Kidney (tissue), 14 donors: Measurements from ENCODE around the gene CTNNBL1. TPM values are rescaled to one million over a fixed set of nuclear protein-coding genes. Genes with fewer than 3 reads are reported as not detected.
A peak's percentile ranks its signal among the peaks of the same experiment; 100 is the strongest.

Experiments used
- DNase-seq, 5 donors: peaks; one replicate each; pipeline ENCODE4 v3.0.0-alpha.2; 2013 to 2020
- FAIRE-seq: peaks from 2 replicates; lab custom pipeline; 2012; peaks lifted over from hg19 to GRCh38; lab: Jason Lieb, UNC
- H3K27ac ChIP-seq, 2 donors: one replicate each; pipeline ENCODE4 v1.7.0; 2013; ENCODE audit warnings: low read depth in 2 of 2, low read length in 2 of 2, inconsistent platforms in 1 of 2
- H3K27me3 ChIP-seq: one replicate; pipeline ENCODE4 v1.7.1; 2013; ENCODE audit warnings: low read length, inconsistent platforms; ENCODE audit not compliant: control insufficient read depth, insufficient read depth
- H3K36me3 ChIP-seq, 3 donors: one replicate each; pipeline versions ENCODE4 v1.7.0 to v1.7.1; 2013; ENCODE audit warnings: low read length in 3 of 3, control low read depth in 1 of 3, inconsistent platforms in 1 of 3; ENCODE audit not compliant: insufficient read depth in 3 of 3, control insufficient read depth in 2 of 3
- H3K4me1 ChIP-seq, 3 donors: one replicate each; pipeline versions ENCODE4 v1.7.0 to v1.7.1; 2013; ENCODE audit warnings: low read length in 3 of 3, inconsistent platforms in 1 of 3, low read depth in 1 of 3; ENCODE audit not compliant: control insufficient read depth in 2 of 3, insufficient read depth in 2 of 3
- H3K4me3 ChIP-seq, 3 donors: one replicate each; pipeline versions ENCODE4 v1.7.0 to v1.8.1; 2013; ENCODE audit warnings: low read length in 3 of 3, control low read depth in 1 of 3, inconsistent platforms in 1 of 3
- H3K9ac ChIP-seq, 3 donors: one replicate each; pipeline versions ENCODE4 v1.7.0 to v1.7.1; 2013; ENCODE audit warnings: low read length in 3 of 3, control low read depth in 1 of 3, inconsistent platforms in 1 of 3
- H3K9me3 ChIP-seq, 3 donors: one replicate each; pipeline versions ENCODE4 v1.7.0 to v1.7.1; 2013; ENCODE audit warnings: low read length in 3 of 3, control low read depth in 1 of 3, inconsistent platforms in 1 of 3; ENCODE audit not compliant: control insufficient read depth in 2 of 3, insufficient read depth in 1 of 3
- intact Hi-C: fragments of 100-400 bp; cut with DNase I; formaldehyde crosslinking; loops from one replicate; pipeline ENCODE4 v1.11.1; 2022
- polyA plus RNA-seq: library from polyadenylated mRNA; stranded (reverse); fragments of 350-450 nt; fragmentation: Illumina TruSeq; extraction: RNeasy Lipid Tissue Mini Kit (QIAGEN cat#74804); gene quantifications from one replicate; pipeline ENCODE4 v1.2.3, GENCODE V29; 2014; ENCODE audit warnings: low read depth, low replicate concordance; ENCODE audit not compliant: insufficient read depth
- total RNA-seq: library from RNA; stranded (reverse); fragmentation: NEBNext Ultra II Directional; extraction: Animal tissue kit (Norgen Biotek cat#: 25700); gene quantifications from one replicate; pipeline ENCODE4 v1.2.1, GENCODE V29; 2021
- TF ChIP-seq, protein P1 (sequence below): IDR thresholded peaks from 3 replicates; pipeline ENCODE4 v1.5.1; 2012; ENCODE audit warnings: mild to moderate bottlenecking, moderate library complexity, borderline replicate concordance; ENCODE audit not compliant: insufficient read depth; ENCODE audit errors: extremely low read depth
- donor health status: control.
- donor health status: control.
- donor health status: control.
- donor health status: control.
- donor health status: control.
- donor health status: DM: yes; HTN: yes; CAD: no.
- donor health status: Normal renal cell carcinoma (clear cell type).

The CTNNBL1 gene
- total and polyA plus RNA-seq, 2 donors from 2014 or later: 40.9 to 70.9 TPM

DNA sequence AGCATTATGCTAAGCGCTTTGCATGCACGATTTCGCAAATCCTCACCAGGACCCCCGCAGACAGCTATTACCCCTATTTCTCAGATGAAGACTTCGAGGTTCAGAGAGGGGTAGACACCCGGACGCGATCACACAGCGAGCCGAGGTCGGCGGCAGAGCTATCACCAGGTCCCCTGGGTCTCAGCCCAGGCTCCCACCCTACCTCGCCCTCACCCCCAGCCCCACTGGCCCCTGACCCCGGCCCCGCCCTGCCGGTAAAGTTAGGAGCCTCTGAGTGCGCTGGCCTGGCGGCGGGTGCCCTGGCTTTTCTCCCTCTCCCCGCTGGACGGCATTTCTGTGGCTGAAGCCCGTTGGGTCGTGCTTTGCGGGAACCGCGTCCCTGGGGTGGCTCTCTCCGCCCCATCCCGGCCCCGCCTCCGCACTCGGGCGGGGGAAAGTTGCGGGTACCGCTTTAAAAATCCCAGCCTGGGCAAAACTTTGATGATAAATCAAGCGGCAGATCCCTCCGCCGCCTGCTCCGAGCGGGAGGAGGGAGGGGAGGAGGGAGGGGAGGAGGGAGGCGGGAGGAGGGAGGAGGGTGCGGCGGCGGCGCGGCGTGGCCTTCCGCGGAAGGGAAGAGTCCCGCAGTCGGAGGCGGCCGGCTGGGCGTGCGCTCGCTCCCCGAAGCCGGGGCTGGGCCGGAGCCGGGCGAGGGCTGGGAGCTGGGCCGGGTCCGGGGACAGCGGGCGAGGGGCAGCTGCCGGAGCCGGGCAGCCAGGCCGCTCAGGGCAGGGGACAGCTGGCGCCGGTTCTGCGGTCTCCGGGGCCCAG, 208.9 kb downstream of the CTNNBL1 start, which contains the start of gene VSTM2L:
TSS of gene VSTM2L (plus strand) at position 624 of the 810 bp plus-strand sequence. CDS start 224 bp downstream, outside the sequence.
- H3K27me3 ChIP-seq: peaks cover 7% of the 10 kb centered on the region
- intact Hi-C loops: no loop called here

DNA sequence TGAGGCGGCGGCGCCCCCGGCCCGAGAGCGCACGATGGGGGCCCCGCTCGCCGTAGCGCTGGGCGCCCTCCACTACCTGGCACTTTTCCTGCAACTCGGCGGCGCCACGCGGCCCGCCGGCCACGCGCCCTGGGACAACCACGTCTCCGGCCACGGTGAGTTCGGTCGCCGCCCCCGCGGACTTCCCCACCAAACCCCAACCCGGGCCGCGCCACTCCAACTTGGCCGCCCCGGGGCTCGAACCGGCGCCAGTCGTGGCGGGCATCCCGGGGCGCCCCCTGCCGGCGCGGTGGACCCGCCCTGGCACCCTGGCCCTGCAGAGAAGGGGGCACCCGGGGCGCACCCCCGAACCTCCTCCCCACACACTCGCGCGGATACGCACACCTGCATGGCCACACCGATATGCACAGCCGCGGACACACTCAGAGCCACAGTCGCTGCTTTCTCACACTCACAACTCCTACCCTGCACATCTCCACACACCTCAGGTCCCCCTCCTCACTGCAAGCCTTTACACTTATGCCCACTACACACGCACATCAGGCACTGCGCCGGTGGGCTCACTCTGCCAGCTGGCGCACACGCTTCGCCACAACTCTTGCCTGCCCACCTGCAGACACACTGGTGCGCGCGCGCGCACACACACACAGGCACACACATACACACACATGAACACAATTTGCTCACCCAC, 209.6 kb downstream of the CTNNBL1 start:
- intact Hi-C loops: no loop called here
- DNase-seq: no peak
- no peak overlapping the region for H3K9ac ChIP-seq

More for the DNA sequence above, 208.9 kb downstream of the CTNNBL1 start, which contains the start of gene VSTM2L:
- Histone ChIP-seq H3K27ac (no peak within 1 kb of the TSS), H3K9me3 (no peaks in the 10 kb centered on the region), H3K36me3 (no peaks in the 10 kb centered on the region), H3K4me1 (no peaks in the 10 kb centered on the region), H3K9ac (no peak within 1 kb of the TSS), H3K4me3 (no peak within 1 kb of the TSS)
- DNase-seq (peak in 2 of 5 donors; percentile 29 to 76), FAIRE-seq (no peak)
- TF ChIP-seq, protein P1, sequence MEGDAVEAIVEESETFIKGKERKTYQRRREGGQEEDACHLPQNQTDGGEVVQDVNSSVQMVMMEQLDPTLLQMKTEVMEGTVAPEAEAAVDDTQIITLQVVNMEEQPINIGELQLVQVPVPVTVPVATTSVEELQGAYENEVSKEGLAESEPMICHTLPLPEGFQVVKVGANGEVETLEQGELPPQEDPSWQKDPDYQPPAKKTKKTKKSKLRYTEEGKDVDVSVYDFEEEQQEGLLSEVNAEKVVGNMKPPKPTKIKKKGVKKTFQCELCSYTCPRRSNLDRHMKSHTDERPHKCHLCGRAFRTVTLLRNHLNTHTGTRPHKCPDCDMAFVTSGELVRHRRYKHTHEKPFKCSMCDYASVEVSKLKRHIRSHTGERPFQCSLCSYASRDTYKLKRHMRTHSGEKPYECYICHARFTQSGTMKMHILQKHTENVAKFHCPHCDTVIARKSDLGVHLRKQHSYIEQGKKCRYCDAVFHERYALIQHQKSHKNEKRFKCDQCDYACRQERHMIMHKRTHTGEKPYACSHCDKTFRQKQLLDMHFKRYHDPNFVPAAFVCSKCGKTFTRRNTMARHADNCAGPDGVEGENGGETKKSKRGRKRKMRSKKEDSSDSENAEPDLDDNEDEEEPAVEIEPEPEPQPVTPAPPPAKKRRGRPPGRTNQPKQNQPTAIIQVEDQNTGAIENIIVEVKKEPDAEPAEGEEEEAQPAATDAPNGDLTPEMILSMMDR: no peak

DNA sequence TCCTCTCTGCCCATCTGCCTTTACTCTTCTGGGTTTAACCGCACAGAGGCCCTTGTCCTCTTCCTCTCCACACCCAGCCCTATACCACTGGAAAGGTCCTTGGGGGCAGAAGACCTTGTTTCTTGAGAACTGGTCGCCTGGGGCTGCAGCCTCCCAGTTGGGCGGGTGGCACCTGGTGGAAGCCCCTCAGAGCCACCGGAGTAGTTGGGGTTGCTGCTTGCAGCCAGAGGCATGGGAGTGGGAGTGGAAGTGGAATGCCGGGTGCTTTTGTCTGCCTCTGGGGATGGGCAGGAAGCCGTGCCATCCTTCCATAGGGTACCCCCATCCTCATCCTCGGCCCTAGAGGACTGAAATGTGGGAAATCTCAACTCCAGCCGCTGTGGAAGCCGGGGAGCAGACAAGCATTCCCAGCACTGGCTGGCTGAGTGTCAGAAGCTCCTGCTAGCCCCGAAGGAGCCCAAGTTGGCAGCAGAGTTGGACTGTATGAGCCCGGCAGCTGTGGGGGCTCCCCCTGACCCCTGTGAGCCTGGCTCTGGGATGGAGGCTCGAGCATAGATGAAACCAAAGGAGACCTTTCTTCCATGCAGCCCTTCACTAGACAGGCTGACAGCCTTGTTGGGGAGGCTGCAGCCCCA, 210.3 kb downstream of the CTNNBL1 start:
- DNase-seq: no peak
- intact Hi-C loops: no loop called here
- Histone ChIP-seq H3K4me1 (no peaks in the 10 kb centered on the region), H3K9ac (no peak overlapping the region), H3K36me3 (no peaks in the 10 kb centered on the region), H3K4me3 (no peak overlapping the region), H3K27me3 (peaks cover 7% of the 10 kb centered on the region), H3K9me3 (no peaks in the 10 kb centered on the region), H3K27ac (no peak overlapping the region)
- FAIRE-seq: no peak
- TF ChIP-seq, protein P1: no peak

More for the DNA sequence above, 209.6 kb downstream of the CTNNBL1 start:
- H3K9me3 ChIP-seq: no peaks in the 10 kb centered on the region
- peaks cover 7% of the 10 kb centered on the region for H3K27me3 ChIP-seq
- TF ChIP-seq, protein P1: no peak
- no peak for FAIRE-seq
- no peak overlapping the region for H3K27ac ChIP-seq
- H3K36me3 ChIP-seq: no peaks in the 10 kb centered on the region
- H3K4me1 ChIP-seq: no peaks in the 10 kb centered on the region
- H3K4me3 ChIP-seq: no peak overlapping the region
